ENCODE measurements around the gene OR10V1.
A peak's percentile ranks its signal among the peaks of the same experiment; 100 is the strongest.

Gene OR10V1

DNA sequence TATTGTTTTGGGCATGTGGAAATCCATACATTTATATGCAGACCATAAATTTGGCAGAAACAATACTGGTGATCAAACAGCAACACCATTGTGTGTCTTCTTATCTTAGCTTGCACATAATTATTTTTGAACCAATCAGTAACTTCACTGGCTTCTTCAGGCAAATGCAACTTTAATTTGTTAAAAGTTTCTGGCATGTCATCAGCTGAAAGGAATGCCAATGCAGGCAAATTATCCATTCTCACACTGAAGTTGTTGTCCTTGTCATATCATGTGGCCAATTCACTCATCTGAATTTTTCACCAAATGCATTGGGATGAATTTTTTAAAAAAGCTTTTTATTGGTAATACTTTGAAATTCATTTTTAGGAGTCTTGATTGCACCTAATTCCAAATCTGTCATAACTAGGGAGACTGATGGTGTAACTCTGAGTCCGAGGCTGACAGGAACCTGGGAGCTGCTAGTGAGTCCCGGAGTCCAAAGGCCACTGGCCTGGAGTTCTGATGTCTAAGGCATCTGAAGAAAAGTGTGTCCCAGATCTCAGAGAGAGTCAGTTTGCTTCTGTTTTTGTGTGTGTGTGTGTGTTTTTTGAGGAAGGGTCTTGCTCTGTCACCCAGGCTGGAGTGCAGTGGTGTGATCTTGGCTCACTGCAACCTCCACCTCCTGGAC lies 17.4 kb upstream of the OR10V1 start:
- Histone ChIP-seq H3K4ac (ENCODE audit: low read length) (no peak overlapping the region), H4K8ac (ENCODE audit: low read depth, low read length) (no peak overlapping the region), H3K27ac (replicated peaks; ENCODE audit: low read length) (no peak overlapping the region), H3K9me3 (replicated peaks in 1 of 2; ENCODE audit: control insufficient read depth in 2 of 2, insufficient read depth in 1 of 2, low read depth in 1 of 2, low read length in 2 of 2) (no peaks in the 10 kb centered on the region), H3K23ac (ENCODE audit: low read depth, low read length, poor library complexity) (no peak overlapping the region), H2BK12ac (ENCODE audit: low read length) (no peak overlapping the region), H3K27me3 (ENCODE audit: control insufficient read depth in 3 of 3, insufficient read depth in 3 of 3, low read depth in 1 of 3, low read length in 3 of 3) (no peaks in the 10 kb centered on the region), H3K36me3 (replicated peaks in 1 of 2; ENCODE audit: control insufficient read depth in 2 of 2, insufficient read depth in 2 of 2, low read length in 2 of 2) (no peaks in the 10 kb centered on the region), H3K4me3 (ENCODE audit: low read length in 2 of 2) (no peak overlapping the region), H3K4me2 (ENCODE audit: insufficient read depth, low read length, poor library complexity, severe bottlenecking) (no peak overlapping the region), H3K14ac (ENCODE audit: low read length) (no peak overlapping the region), H2AFZ (ENCODE audit: low read length) (no peak overlapping the region), H3K18ac (ENCODE audit: low read length) (no peak overlapping the region), H2BK120ac (ENCODE audit: low read depth, low read length) (no peak overlapping the region), H3K9ac (ENCODE audit: low read depth, low read length, poor library complexity) (no peak overlapping the region), H2AK5ac (ENCODE audit: low read depth, low read length) (no peak overlapping the region), H4K91ac (ENCODE audit: low read depth, low read length, poor library complexity) (no peak overlapping the region), H3K79me1 (ENCODE audit: low read depth, low read length) (no peaks in the 10 kb centered on the region), H2BK5ac (ENCODE audit: low read length) (no peak overlapping the region), H3K4me1 (ENCODE audit: control insufficient read depth in 2 of 2, insufficient read depth in 1 of 2, low read depth in 1 of 2, low read length in 2 of 2) (no peaks in the 10 kb centered on the region), H2BK15ac (ENCODE audit: low read length) (no peak overlapping the region)
- no peak for DNase-seq (ENCODE audit: low spot score)
- no CpG with 5 or more reads among the region's 2 CpGs for WGBS, 2 donors (ENCODE audit: extremely low coverage in 2 of 2, insufficient read length in 2 of 2, insufficient replicate concordance in 1 of 2)

DNA sequence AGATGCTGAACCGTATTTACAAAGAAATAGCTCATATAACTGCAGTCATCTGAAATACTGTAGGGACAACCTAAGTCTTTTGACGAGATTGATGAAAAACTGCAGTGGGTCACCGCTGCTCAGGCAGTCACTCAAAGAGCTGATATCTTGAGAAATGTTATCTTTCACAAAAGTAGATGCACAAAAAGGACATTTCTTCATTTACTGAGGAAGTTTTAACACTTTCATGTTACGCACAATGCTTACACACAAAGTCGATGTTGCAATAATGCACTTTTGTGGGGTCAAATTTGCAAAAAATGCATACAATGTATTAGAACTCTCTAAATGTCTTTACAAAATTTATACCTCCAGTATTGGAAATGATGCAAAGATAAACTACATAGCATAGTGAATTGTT lies 16.2 kb upstream of the OR10V1 start:
- H3K4me2 ChIP-seq (ENCODE audit: insufficient read depth, low read length, poor library complexity, severe bottlenecking), result no peak overlapping the region
- H2BK12ac ChIP-seq (ENCODE audit: low read length), result no peak overlapping the region
- no peaks in the 10 kb centered on the region for H3K79me1 ChIP-seq (ENCODE audit: low read depth, low read length)
- DNase-seq (ENCODE audit: low spot score), result no peak
- no peak overlapping the region for H2AFZ ChIP-seq (ENCODE audit: low read length)
- H2BK120ac ChIP-seq (ENCODE audit: low read depth, low read length), result no peak overlapping the region
- H3K4me1 ChIP-seq (ENCODE audit: control insufficient read depth in 2 of 2, insufficient read depth in 1 of 2, low read depth in 1 of 2, low read length in 2 of 2), result no peaks in the 10 kb centered on the region
- H4K8ac ChIP-seq (ENCODE audit: low read depth, low read length), result no peak overlapping the region
- no peak overlapping the region for H3K27ac ChIP-seq (replicated peaks; ENCODE audit: low read length)
- H2AK5ac ChIP-seq (ENCODE audit: low read depth, low read length), result no peak overlapping the region
- no peak overlapping the region for H3K23ac ChIP-seq (ENCODE audit: low read depth, low read length, poor library complexity)
- H3K4me3 ChIP-seq (ENCODE audit: low read length in 2 of 2), result no peak overlapping the region
- WGBS, 2 donors (ENCODE audit: extremely low coverage in 2 of 2, insufficient read length in 2 of 2, insufficient replicate concordance in 1 of 2), result no CpG with 5 or more reads among the region's 5 CpGs
- H3K9ac ChIP-seq (ENCODE audit: low read depth, low read length, poor library complexity), result no peak overlapping the region
- no peak overlapping the region for H2BK15ac ChIP-seq (ENCODE audit: low read length)
- no peak overlapping the region for H2BK5ac ChIP-seq (ENCODE audit: low read length)
- H3K9me3 ChIP-seq (replicated peaks in 1 of 2; ENCODE audit: control insufficient read depth in 2 of 2, insufficient read depth in 1 of 2, low read depth in 1 of 2, low read length in 2 of 2), result no peaks in the 10 kb centered on the region
- H3K4ac ChIP-seq (ENCODE audit: low read length), result no peak overlapping the region
- H3K18ac ChIP-seq (ENCODE audit: low read length), result no peak overlapping the region
- H4K91ac ChIP-seq (ENCODE audit: low read depth, low read length, poor library complexity), result no peak overlapping the region
- no peaks in the 10 kb centered on the region for H3K36me3 ChIP-seq (replicated peaks in 1 of 2; ENCODE audit: control insufficient read depth in 2 of 2, insufficient read depth in 2 of 2, low read length in 2 of 2)
- H3K14ac ChIP-seq (ENCODE audit: low read length), result no peak overlapping the region
- no peaks in the 10 kb centered on the region for H3K27me3 ChIP-seq (ENCODE audit: control insufficient read depth in 3 of 3, insufficient read depth in 3 of 3, low read depth in 1 of 3, low read length in 3 of 3)

DNA sequence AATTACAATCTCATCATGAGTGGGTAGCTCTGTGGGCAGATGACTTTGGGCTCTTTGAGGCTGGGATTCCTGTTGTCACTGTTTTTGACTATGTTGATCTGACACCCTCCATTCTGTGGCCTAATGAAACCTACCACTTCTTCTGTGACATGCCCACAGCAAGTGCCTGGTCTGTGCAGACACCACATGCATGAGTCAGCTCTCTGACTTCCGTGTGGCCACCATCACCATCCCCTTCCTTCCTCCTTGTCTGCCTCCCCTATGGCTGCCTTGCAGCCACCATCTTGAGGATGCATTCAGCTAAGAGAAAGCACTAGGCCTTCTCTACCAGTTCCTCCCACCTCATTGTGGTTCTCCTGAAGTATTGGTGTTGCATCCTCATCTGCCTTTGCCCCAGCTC lies 15.3 kb upstream of the OR10V1 start:
- H3K4me1 ChIP-seq (ENCODE audit: control insufficient read depth in 2 of 2, insufficient read depth in 1 of 2, low read depth in 1 of 2, low read length in 2 of 2), result no peaks in the 10 kb centered on the region

DNA sequence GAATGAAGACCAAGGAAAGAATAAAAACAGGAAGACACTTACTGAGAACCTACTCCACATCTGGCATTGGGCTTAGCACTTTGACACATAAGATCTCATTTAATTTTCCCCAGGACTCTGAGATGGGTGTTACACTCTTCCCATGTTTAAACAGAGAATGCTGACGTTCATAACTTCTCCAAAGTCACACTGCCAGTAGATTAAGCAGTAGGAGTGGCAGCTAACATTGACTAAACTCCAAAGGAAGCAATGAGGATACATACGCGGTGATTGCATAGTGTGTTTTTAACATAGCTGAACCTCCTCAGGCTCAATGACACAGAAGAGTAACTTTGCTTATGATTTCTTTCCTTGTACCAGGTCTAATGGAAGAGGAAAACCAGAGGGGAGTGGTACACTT lies 14.5 kb upstream of the OR10V1 start:
- whole genome bisulfite sequencing, 2 donors (ENCODE audit: extremely low coverage in 2 of 2, insufficient read length in 2 of 2, insufficient replicate concordance in 1 of 2), result no CpG with 5 or more reads among the region's 3 CpGs

More for the DNA sequence above, 15.3 kb upstream of the OR10V1 start:
- H3K4ac ChIP-seq (ENCODE audit: low read length), result no peak overlapping the region
- H3K18ac ChIP-seq (ENCODE audit: low read length), result no peak overlapping the region
- H2BK5ac ChIP-seq (ENCODE audit: low read length), result no peak overlapping the region
- no peaks in the 10 kb centered on the region for H3K36me3 ChIP-seq (replicated peaks in 1 of 2; ENCODE audit: control insufficient read depth in 2 of 2, insufficient read depth in 2 of 2, low read length in 2 of 2)
- peak overlapping the region; percentile 68 for H2AFZ ChIP-seq (ENCODE audit: low read length)
- H4K91ac ChIP-seq (ENCODE audit: low read depth, low read length, poor library complexity), result no peak overlapping the region
- H3K9ac ChIP-seq (ENCODE audit: low read depth, low read length, poor library complexity), result no peak overlapping the region
- no peak overlapping the region for H3K23ac ChIP-seq (ENCODE audit: low read depth, low read length, poor library complexity)
- no peak overlapping the region for H3K27ac ChIP-seq (replicated peaks; ENCODE audit: low read length)
- no peaks in the 10 kb centered on the region for H3K9me3 ChIP-seq (replicated peaks in 1 of 2; ENCODE audit: control insufficient read depth in 2 of 2, insufficient read depth in 1 of 2, low read depth in 1 of 2, low read length in 2 of 2)
- H3K79me1 ChIP-seq (ENCODE audit: low read depth, low read length), result no peaks in the 10 kb centered on the region
- no peak overlapping the region for H2AK5ac ChIP-seq (ENCODE audit: low read depth, low read length)
- no peak overlapping the region for H2BK120ac ChIP-seq (ENCODE audit: low read depth, low read length)
- WGBS, 2 donors (ENCODE audit: extremely low coverage in 2 of 2, insufficient read length in 2 of 2, insufficient replicate concordance in 1 of 2), result no CpG with 5 or more reads among the region's 1 CpG
- no peak overlapping the region for H2BK12ac ChIP-seq (ENCODE audit: low read length)
- no peak overlapping the region for H3K4me3 ChIP-seq (ENCODE audit: low read length in 2 of 2)
- H3K14ac ChIP-seq (ENCODE audit: low read length), result no peak overlapping the region
- no peak overlapping the region for H3K4me2 ChIP-seq (ENCODE audit: insufficient read depth, low read length, poor library complexity, severe bottlenecking)
- DNase-seq (ENCODE audit: low spot score), result no peak
- no peaks in the 10 kb centered on the region for H3K27me3 ChIP-seq (ENCODE audit: control insufficient read depth in 3 of 3, insufficient read depth in 3 of 3, low read depth in 1 of 3, low read length in 3 of 3)
- no peak overlapping the region for H4K8ac ChIP-seq (ENCODE audit: low read depth, low read length)
- no peak overlapping the region for H2BK15ac ChIP-seq (ENCODE audit: low read length)

More for the DNA sequence above, 14.5 kb upstream of the OR10V1 start:
- no peak overlapping the region for H3K4me3 ChIP-seq (ENCODE audit: low read length in 2 of 2)
- H3K36me3 ChIP-seq (replicated peaks in 1 of 2; ENCODE audit: control insufficient read depth in 2 of 2, insufficient read depth in 2 of 2, low read length in 2 of 2), result no peaks in the 10 kb centered on the region
- H2BK120ac ChIP-seq (ENCODE audit: low read depth, low read length), result no peak overlapping the region
- H2AFZ ChIP-seq (ENCODE audit: low read length), result no peak overlapping the region
- H2BK5ac ChIP-seq (ENCODE audit: low read length), result no peak overlapping the region
- H4K8ac ChIP-seq (ENCODE audit: low read depth, low read length), result no peak overlapping the region
- no peak overlapping the region for H3K4me2 ChIP-seq (ENCODE audit: insufficient read depth, low read length, poor library complexity, severe bottlenecking)
- H2AK5ac ChIP-seq (ENCODE audit: low read depth, low read length), result no peak overlapping the region
- no peak overlapping the region for H2BK12ac ChIP-seq (ENCODE audit: low read length)
- no peaks in the 10 kb centered on the region for H3K4me1 ChIP-seq (ENCODE audit: control insufficient read depth in 2 of 2, insufficient read depth in 1 of 2, low read depth in 1 of 2, low read length in 2 of 2)
- H2BK15ac ChIP-seq (ENCODE audit: low read length), result no peak overlapping the region
- no peak overlapping the region for H3K14ac ChIP-seq (ENCODE audit: low read length)
- H3K79me1 ChIP-seq (ENCODE audit: low read depth, low read length), result no peaks in the 10 kb centered on the region
- no peak overlapping the region for H4K91ac ChIP-seq (ENCODE audit: low read depth, low read length, poor library complexity)
- H3K27ac ChIP-seq (replicated peaks; ENCODE audit: low read length), result no peak overlapping the region
- no peak for DNase-seq (ENCODE audit: low spot score)
- no peak overlapping the region for H3K23ac ChIP-seq (ENCODE audit: low read depth, low read length, poor library complexity)
- H3K18ac ChIP-seq (ENCODE audit: low read length), result no peak overlapping the region
- no peaks in the 10 kb centered on the region for H3K9me3 ChIP-seq (replicated peaks in 1 of 2; ENCODE audit: control insufficient read depth in 2 of 2, insufficient read depth in 1 of 2, low read depth in 1 of 2, low read length in 2 of 2)
- no peak overlapping the region for H3K4ac ChIP-seq (ENCODE audit: low read length)
- no peak overlapping the region for H3K9ac ChIP-seq (ENCODE audit: low read depth, low read length, poor library complexity)
- no peaks in the 10 kb centered on the region for H3K27me3 ChIP-seq (ENCODE audit: control insufficient read depth in 3 of 3, insufficient read depth in 3 of 3, low read depth in 1 of 3, low read length in 3 of 3)
